Measurements from ENCODE around the gene PCDHGA9. TPM values are rescaled to one million over a fixed set of nuclear protein-coding genes. Genes with fewer than 3 reads are reported as not detected.
A peak's percentile ranks its signal among the peaks of the same experiment; 100 is the strongest.

PCDHGA9 gene
- total RNA-seq, 2 donors from 2014 or later = 12.0 to 18.6 TPM

DNA sequence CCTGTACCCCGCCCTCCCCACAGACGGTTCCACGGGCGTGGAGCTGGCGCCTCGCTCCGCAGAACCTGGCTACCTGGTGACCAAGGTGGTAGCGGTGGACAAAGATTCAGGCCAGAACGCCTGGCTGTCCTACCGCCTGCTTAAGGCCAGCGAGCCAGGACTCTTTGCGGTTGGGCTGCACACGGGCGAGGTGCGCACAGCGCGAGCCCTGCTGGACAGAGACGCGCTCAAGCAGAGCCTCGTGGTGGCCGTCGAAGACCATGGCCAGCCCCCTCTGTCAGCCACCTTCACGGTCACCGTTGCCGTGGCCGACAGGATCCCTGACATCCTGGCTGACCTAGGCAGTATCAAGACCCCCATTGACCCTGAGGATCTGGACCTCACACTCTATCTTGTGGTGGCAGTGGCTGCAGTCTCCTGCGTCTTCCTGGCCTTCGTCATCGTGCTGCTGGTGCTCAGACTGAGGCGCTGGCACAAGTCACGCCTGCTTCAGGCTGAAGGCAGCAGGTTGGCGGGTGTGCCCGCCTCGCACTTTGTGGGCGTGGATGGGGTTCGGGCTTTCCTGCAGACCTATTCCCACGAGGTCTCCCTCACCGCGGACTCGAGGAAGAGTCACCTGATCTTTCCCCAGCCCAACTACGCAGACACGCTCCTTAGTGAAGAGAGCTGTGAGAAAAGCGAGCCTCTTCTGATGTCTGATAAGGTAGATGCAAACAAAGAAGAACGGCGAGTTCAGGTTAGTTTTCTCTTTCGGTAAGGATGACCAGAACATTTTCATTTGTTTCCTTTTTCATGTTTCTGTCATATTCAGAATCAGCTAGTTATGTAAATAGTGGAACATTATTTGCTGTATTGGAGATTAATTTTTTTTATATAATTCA, 36.3 kb upstream of the PCDHGA9 start:
- Histone ChIP-seq H3K27ac (no peak overlapping the region), H3K9me3 (peaks cover 85% of the 10 kb centered on the region), H3K36me3 (no peaks in the 10 kb centered on the region), H3K4me3 (peak overlapping the region; percentile 13), H3K4me1 (ENCODE audit: control insufficient read depth in 1 of 2, low read depth in 2 of 2) (no peaks in the 10 kb centered on the region), H3K27me3 (replicated peaks; ENCODE audit: insufficient read depth) (no peaks in the 10 kb centered on the region)
- DNase-seq (ENCODE audit: low spot score) = no peak
- TF ChIP-seq, protein P1, sequence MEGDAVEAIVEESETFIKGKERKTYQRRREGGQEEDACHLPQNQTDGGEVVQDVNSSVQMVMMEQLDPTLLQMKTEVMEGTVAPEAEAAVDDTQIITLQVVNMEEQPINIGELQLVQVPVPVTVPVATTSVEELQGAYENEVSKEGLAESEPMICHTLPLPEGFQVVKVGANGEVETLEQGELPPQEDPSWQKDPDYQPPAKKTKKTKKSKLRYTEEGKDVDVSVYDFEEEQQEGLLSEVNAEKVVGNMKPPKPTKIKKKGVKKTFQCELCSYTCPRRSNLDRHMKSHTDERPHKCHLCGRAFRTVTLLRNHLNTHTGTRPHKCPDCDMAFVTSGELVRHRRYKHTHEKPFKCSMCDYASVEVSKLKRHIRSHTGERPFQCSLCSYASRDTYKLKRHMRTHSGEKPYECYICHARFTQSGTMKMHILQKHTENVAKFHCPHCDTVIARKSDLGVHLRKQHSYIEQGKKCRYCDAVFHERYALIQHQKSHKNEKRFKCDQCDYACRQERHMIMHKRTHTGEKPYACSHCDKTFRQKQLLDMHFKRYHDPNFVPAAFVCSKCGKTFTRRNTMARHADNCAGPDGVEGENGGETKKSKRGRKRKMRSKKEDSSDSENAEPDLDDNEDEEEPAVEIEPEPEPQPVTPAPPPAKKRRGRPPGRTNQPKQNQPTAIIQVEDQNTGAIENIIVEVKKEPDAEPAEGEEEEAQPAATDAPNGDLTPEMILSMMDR (IDR thresholded peaks at IDR 0.05) = no peak
- no peak for ATAC-seq (ENCODE audit: insufficient number of reproducible peaks, low FRiP score, low read depth)

DNA sequence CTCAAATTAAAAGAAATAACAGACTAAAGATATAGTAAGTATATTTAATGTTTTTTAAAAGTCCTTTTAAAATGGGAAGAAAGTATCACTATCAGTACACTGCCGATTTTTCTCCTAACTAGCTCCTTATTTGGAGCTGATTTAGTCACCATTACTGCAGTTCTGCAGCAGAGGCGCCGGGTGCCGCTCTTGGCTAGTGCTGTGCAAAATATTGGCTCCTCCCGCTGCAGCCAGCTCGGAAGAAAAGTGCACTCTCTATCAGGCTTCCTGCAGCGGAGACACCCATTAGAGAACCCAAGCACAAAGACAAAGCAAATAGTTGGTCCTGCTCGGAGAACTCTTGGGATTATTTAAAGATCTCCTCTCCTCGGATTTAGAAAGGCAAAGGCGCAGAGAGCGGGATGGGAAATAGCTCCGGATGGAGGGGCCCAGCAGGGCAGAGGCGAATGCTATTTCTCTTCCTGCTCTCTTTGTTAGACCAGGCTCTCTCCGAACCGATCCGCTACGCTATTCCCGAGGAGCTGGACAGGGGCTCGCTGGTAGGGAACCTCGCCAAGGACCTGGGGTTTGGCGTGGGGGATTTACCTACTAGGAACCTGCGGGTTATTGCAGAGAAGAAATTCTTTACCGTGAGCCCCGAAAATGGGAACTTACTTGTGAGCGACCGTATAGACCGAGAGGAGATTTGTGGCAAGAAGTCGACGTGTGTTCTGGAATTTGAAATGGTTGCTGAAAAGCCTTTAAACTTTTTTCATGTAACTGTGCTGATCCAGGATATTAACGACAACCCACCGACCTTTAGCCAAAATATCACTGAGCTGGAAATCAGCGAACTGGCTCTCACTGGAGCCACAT, 32.4 kb upstream of the PCDHGA9 start, which contains the start of gene PCDHGB3:
PCDHGB3 (plus strand) TSS at position 249 of the 855 bp plus-strand sequence; CDS start at position 402, 153 bp downstream.
- TF ChIP-seq, protein P1 (IDR thresholded peaks at IDR 0.05) = no peak
- Histone ChIP-seq H3K27me3 (replicated peaks; ENCODE audit: insufficient read depth) (no peaks in the 10 kb centered on the region), H3K4me1 (ENCODE audit: control insufficient read depth in 1 of 2, low read depth in 2 of 2) (no peaks in the 10 kb centered on the region), H3K9me3 (peaks cover 93% of the 10 kb centered on the region), H3K27ac (no peak within 1 kb of the TSS), H3K4me3 (peak within 1 kb of the TSS; percentile 41), H3K36me3 (no peaks in the 10 kb centered on the region)
- DNase-seq (ENCODE audit: low spot score) (no peak), ATAC-seq (ENCODE audit: insufficient number of reproducible peaks, low FRiP score, low read depth) (no peak)

DNA sequence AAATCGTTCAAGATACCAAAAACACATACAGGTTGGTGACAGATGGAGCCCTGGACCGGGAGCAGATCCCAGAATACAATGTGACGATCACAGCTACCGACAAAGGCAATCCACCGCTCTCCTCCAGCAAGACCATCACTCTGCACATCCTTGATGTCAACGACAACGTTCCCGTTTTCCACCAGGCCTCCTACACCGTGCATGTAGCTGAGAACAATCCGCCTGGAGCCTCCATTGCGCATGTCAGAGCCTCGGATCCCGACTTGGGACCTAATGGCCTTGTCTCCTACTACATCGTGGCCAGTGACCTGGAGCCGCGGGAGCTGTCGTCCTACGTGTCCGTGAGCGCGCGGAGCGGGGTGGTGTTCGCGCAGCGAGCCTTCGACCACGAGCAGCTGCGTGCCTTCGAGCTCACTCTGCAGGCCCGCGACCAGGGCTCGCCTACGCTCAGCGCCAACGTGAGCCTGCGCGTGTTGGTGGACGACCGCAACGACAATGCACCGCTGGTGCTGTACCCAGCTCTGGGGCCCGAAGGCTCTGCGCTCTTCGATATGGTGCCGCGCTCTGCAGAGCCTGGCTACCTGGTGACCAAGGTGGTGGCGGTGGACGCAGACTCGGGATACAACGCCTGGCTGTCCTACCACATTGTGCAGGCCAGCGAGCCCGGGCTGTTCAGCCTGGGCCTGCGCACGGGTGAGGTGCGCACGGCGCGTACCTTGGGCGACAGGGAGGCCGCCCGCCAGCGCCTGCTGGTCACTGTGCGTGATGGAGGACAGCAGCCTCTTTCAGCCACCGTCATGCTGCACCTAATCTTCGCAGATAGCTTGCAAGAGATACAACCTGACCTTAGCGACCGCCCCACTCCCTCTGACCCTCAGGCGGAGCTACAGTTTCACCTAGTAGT, 30.8 kb upstream of the PCDHGA9 start:
- H3K9me3 ChIP-seq = peaks cover 89% of the 10 kb centered on the region
- H3K27ac ChIP-seq = no peak overlapping the region
- H3K4me3 ChIP-seq = peak overlapping the region; percentile 24
- TF ChIP-seq, protein P1 (IDR thresholded peaks at IDR 0.05) = no peak
- DNase-seq (ENCODE audit: low spot score) = no peak
- H3K36me3 ChIP-seq = no peaks in the 10 kb centered on the region
- no peaks in the 10 kb centered on the region for H3K27me3 ChIP-seq (replicated peaks; ENCODE audit: insufficient read depth)
- H3K4me1 ChIP-seq (ENCODE audit: control insufficient read depth in 1 of 2, low read depth in 2 of 2) = no peaks in the 10 kb centered on the region
- ATAC-seq (ENCODE audit: insufficient number of reproducible peaks, low FRiP score, low read depth) = no peak

DNA sequence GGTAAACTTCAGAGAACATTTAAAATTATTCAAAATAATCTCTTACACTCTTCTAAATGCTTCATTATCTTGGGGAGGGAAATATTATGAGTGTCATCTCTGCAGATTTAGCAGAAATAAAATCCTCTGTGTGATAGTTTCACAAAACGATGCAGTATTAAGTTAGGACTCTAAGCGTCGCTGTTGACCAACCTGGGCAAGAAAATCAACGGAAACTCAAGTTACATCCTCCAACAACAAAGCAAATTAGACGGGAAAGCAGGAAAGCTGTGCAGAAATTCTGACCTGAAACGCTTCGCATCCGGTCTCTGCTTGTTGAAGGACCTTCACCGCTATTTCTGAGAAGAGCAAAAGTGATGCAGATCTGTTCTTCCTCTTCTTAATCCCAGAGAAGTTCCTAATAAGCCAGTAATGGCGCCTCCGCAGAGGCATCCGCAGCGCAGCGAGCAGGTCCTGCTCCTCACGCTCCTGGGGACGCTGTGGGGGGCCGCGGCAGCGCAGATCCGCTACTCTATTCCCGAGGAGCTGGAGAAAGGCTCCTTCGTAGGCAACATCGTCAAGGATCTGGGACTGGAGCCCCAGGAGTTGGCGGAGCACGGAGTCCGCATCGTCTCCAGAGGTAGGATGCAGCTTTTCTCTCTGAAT, 28.8 kb upstream of the PCDHGA9 start, which contains the start of gene PCDHGA6:
PCDHGA6 (plus strand) TSS at position 219 of the 645 bp plus-strand sequence; CDS start at position 412, 193 bp downstream.
- Histone ChIP-seq H3K27me3 (replicated peaks; ENCODE audit: insufficient read depth) (no peaks in the 10 kb centered on the region), H3K4me1 (ENCODE audit: control insufficient read depth in 1 of 2, low read depth in 2 of 2) (no peaks in the 10 kb centered on the region), H3K9me3 (peaks cover 94% of the 10 kb centered on the region), H3K4me3 (peak within 1 kb of the TSS; percentile 18), H3K27ac (no peak within 1 kb of the TSS), H3K36me3 (no peaks in the 10 kb centered on the region)
- TF ChIP-seq, protein P1 (IDR thresholded peaks at IDR 0.05) = no peak
- DNase-seq (ENCODE audit: low spot score) (no peak), ATAC-seq (ENCODE audit: insufficient number of reproducible peaks, low FRiP score, low read depth) (no peak)

Data from thoracic aorta (tissue), 2 donors.